ENCODE data around the gene ABCG1. TPM values are rescaled to one million over a fixed set of nuclear protein-coding genes. Genes with fewer than 3 reads are reported as not detected.
A peak's percentile ranks its signal among the peaks of the same experiment; 100 is the strongest.

ABCG1 gene
- total RNA-seq, 1 donor from 2014 or later = 156 TPM

- DNase-seq (ENCODE audit: low read depth in 2 of 2) = no peak
These were observed 12.8 kb downstream of the ABCG1 start for GRCh38 chr21:42231756-42232155.

- no peak for DNase-seq (ENCODE audit: low read depth in 2 of 2)
These were observed 13.4 kb downstream of the ABCG1 start for GRCh38 chr21:42232176-42232825.

GRCh38 chr21:42233067-42233961 is 14.4 kb downstream of the ABCG1 start:
- DNase-seq (ENCODE audit: low read depth in 2 of 2) = peak; percentile 54 to 81

GRCh38 chr21:42234041-42234440 is 15.1 kb downstream of the ABCG1 start:
- no peak for DNase-seq (ENCODE audit: low read depth in 2 of 2)

DNA sequence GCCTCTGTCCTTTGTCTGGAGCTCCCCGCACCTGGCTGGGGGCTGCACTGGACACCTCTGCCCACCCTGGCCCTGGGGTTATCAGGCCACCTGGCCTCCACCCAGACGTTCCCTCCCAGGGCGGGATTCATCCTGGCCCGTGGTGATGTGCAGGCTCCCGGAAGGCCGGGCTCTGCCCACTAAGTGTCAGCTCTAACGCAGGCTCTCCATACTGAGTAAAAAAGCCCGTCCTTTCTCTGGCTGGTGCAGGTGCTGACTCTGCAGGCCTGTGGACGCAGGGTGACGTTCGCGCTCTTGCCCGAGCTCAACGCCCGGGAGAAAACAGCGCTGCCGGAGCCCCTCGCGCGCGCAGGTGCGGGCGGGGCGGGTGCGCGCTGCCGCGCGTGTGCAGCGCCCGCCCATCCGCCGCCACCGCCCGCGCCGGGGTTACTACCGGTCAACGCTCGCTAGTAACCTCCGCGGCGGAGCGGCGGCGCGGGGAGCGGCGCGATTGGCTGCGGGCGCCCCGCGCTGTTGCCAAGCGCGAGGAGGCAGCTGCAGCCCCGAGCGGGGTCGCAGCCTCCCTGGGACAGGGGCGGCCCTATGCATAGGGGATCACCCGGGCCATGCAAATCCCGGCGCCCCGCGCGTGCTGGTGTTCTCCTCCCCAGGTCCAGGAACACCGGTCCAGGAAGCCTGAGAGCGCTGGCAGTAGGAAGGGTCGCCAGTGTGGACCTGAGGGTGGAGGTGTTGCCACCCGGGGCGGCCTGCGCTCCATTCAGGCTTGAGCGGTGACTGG is 15.7 kb downstream of the ABCG1 start:
- peak; percentile 50 to 79 for DNase-seq (ENCODE audit: low read depth in 2 of 2)

DNA sequence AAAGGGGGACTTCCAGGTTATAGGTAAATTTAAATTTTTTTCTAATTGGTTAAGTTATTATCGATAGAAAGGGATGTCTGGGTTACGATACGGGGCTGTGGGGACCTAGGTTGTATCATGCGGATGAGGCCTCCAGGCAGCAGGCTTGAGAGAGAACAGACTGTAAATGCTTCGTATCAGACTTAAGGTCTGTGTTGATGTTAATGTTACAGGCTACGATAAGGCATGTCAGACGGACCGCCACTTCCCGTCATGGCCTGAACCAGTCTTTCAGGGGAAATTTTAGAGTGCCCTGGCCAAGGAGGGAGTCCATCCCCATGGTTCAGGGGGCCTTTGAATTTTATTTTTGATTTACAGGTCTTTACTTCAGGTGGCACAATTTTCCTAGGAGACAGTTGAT is 16.7 kb downstream of the ABCG1 start:
- peak in 1 of 2 donors; percentile 36 for DNase-seq (ENCODE audit: low read depth in 2 of 2)

- peak; percentile 33 to 69 for DNase-seq (ENCODE audit: low read depth in 2 of 2)
These were observed 17.1 kb downstream of the ABCG1 start for GRCh38 chr21:42236014-42236413.

GRCh38 chr21:42236693-42237092 is 17.8 kb downstream of the ABCG1 start:
- DNase-seq (ENCODE audit: low read depth in 2 of 2) = no peak

- DNase-seq (ENCODE audit: low read depth in 2 of 2) = no peak
These were observed 18.2 kb downstream of the ABCG1 start for GRCh38 chr21:42237161-42237560.

GRCh38 chr21:42237577-42237976 is 18.6 kb downstream of the ABCG1 start:
- no peak for DNase-seq (ENCODE audit: low read depth in 2 of 2)

- peak in 1 of 2 donors; percentile 40 for DNase-seq (ENCODE audit: low read depth in 2 of 2)
These were observed 19.4 kb downstream of the ABCG1 start for GRCh38 chr21:42238185-42238934.

GRCh38 chr21:42239556-42239955 is 20.6 kb downstream of the ABCG1 start:
- no peak for DNase-seq (ENCODE audit: low read depth in 2 of 2)

- DNase-seq (ENCODE audit: low read depth in 2 of 2) = no peak
These were observed 21.0 kb downstream of the ABCG1 start for GRCh38 chr21:42239973-42240372.

GRCh38 chr21:42242611-42243010 is 23.7 kb downstream of the ABCG1 start:
- no peak for DNase-seq (ENCODE audit: low read depth in 2 of 2)

DNA sequence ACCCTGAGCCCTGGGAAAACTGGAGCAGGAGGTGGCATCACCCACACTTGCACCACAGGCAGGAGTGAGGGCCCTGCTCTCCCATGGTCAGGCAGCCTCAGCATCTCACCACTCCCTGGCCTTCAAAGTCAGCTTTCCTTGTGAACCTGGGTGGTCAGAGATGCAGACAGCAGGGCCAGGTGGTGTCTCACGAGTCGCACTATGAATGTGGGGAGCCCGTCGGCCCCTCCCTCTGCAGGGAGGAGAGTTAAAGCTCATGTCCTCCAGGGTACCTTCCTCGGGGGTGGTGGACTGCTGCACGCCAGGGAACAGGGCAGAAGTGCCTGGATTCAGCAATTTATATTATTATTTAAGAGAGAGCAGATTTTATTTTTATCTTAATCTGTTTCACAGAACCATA is 24.1 kb downstream of the ABCG1 start:
- DNase-seq (ENCODE audit: low read depth in 2 of 2) = no peak

DNA sequence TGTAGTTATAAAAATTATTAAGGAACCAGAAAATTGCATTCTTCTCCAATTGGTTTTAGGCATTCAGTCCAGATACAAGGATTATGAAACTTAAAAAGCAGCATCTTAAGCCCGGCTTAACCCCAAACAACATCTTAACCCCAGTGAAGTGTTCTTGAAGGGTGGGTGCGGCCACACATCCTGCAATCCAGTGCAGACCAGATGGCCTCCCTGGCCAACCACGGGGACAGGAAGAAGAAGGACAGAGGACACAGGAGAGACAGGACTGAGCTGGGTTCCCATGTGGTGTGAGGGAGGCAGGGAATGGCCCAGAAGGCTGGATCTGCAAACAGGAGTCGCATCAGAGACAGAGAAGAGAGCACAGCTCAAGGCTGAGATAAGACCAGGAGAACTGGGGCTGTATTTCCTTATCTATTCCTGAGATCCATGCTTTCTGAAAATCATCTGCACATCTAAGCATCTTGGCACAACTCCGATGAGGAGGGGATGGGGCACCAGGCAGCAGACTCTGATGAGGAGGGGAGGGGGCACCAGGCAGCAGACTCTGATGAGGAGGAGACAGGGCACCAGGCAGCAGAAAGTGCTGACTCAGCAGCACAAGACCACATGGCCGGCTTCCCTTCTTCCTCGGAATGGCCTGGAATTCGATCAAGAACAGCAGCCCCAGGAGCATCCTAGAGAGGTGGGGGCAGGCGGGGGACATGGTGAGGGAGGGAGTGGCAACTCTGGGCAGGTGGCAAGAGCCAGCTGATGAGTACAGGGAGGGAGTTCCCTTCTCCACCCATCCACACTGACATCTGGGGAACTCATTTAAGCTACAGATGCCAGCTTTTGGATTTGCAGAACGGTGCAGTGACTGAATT is 26.6 kb downstream of the ABCG1 start:
- no peak for DNase-seq (ENCODE audit: low read depth in 2 of 2)

GRCh38 chr21:42247716-42248115 is 28.8 kb downstream of the ABCG1 start:
- no peak for DNase-seq (ENCODE audit: low read depth in 2 of 2)

- DNase-seq (ENCODE audit: low read depth in 2 of 2) = no peak
These were observed 29.3 kb downstream of the ABCG1 start for GRCh38 chr21:42248241-42248640.

DNA sequence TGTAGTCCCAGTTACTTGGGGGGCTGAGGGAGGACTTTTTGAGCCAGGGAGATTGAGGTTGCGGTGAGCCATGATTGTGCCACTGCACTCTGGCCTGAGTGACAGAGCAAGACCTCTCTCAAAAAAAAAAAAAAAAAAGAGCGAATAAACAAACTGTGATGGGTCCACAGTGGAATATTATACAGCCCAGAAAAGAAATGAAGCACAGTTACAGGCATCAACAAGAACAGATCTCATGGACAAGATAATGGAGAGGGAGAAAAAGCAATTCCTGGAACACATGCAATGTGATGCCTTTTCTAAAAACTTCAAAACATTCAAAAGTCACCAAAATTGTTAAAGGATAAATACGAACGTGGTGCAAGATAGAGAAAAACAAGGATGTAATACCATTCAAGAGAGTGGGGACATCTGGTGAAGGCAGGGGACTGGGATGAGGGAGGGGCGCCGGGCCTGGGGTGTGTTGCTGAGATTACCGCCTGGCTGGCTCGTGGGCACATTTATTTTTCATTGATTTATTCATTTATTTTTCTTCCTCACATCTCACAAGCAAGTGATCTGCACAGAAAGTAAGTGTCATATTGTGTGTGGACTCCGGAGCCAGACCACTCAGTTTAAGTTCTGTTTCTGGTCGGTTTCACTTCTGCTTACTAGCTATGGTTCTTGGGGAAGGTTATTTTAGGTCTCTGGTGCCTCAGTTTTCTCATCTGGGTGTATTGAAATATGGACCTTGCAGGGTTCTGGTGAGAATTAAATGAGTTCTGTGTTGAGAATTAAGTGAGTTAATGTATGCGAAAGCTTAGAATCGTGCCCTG is 30.1 kb downstream of the ABCG1 start:
- DNase-seq (ENCODE audit: low read depth in 2 of 2) = no peak
